ENCODE data around the gene PTH2R. TPM values are rescaled to one million over a fixed set of nuclear protein-coding genes. Genes with fewer than 3 reads are reported as not detected.

The PTH2R gene
- total and polyA plus RNA-seq, 2 donors (not counting 1 experiment from before 2014, with no cell fraction given) = not detected

DNA sequence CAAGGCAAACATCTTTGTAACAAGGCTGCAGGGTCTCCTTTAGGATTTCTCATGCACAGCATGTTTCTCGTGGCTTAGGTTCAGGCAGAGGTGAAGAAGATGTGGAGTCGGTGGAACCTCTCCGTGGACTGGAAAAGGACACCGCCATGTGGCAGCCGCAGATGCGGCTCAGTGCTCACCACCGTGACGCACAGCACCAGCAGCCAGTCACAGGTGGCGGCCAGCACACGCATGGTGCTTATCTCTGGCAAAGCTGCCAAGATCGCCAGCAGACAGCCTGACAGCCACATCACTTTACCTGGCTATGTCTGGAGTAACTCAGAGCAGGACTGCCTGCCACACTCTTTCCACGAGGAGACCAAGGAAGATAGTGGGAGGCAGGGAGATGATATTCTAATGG lies 86.6 kb downstream of the PTH2R start:
- DNase-seq (ENCODE audit: low read depth in 2 of 2) = no peak
- Histone ChIP-seq H3K36me3 (ENCODE audit: control insufficient read depth, insufficient read depth, low read length) (no peaks in the 10 kb centered on the region), H3K27me3 (ENCODE audit: control insufficient read depth, insufficient read depth, low read length) (no peaks in the 10 kb centered on the region), H3K79me2 (ENCODE audit: control insufficient read depth, insufficient read depth, low read length) (no peaks in the 10 kb centered on the region), H3K4me3 (replicated peaks in 1 of 4; ENCODE audit: control extremely low read depth in 1 of 4, insufficient read depth in 1 of 4, low read depth in 3 of 4, low read length in 4 of 4) (no peak overlapping the region), H4K20me1 (ENCODE audit: control insufficient read depth, extremely low read depth, insufficient read depth, low read length) (no peaks in the 10 kb centered on the region), H3K4me1 (ENCODE audit: control insufficient read depth, extremely low read depth, insufficient read depth, low read length) (no peaks in the 10 kb centered on the region), H3K4me2 (ENCODE audit: extremely low read depth, insufficient read depth, low read length) (no peak overlapping the region), H3K9me3 (ENCODE audit: control insufficient read depth, insufficient read depth, low read depth, low read length) (no peaks in the 10 kb centered on the region), H3K27ac (ENCODE audit: insufficient read depth, low read length) (no peak overlapping the region), H2AFZ (ENCODE audit: low read length) (no peak overlapping the region), H3K9ac (ENCODE audit: insufficient read depth, low read length) (no peak overlapping the region)
- no peak for TF ChIP-seq EZH2 (IDR thresholded peaks at IDR 0.05; ENCODE audit: low read length, missing control alignments)
- no peak for TF ChIP-seq CTCF (conservative IDR thresholded peaks at IDR 0.05 in 1 of 2, IDR thresholded peaks at IDR 0.05 in 1 of 2; ENCODE audit: low read depth in 1 of 2, low read length in 2 of 2)

GRCh38 chr2:208496129-208496528 lies 89.5 kb downstream of the PTH2R start:
- no peak overlapping the region for H2AFZ ChIP-seq (ENCODE audit: low read length)
- H3K36me3 ChIP-seq (ENCODE audit: control insufficient read depth, insufficient read depth, low read length) = no peaks in the 10 kb centered on the region
- no peaks in the 10 kb centered on the region for H4K20me1 ChIP-seq (ENCODE audit: control insufficient read depth, extremely low read depth, insufficient read depth, low read length)
- H3K4me1 ChIP-seq (ENCODE audit: control insufficient read depth, extremely low read depth, insufficient read depth, low read length) = no peaks in the 10 kb centered on the region
- TF ChIP-seq CTCF (conservative IDR thresholded peaks at IDR 0.05 in 1 of 2, IDR thresholded peaks at IDR 0.05 in 1 of 2; ENCODE audit: low read depth in 1 of 2, low read length in 2 of 2) (no peak), EZH2 (IDR thresholded peaks at IDR 0.05; ENCODE audit: low read length, missing control alignments) (no peak)
- H3K9me3 ChIP-seq (ENCODE audit: control insufficient read depth, insufficient read depth, low read depth, low read length) = no peaks in the 10 kb centered on the region
- H3K4me3 ChIP-seq (replicated peaks in 1 of 4; ENCODE audit: control extremely low read depth in 1 of 4, insufficient read depth in 1 of 4, low read depth in 3 of 4, low read length in 4 of 4) = no peak overlapping the region
- H3K27me3 ChIP-seq (ENCODE audit: control insufficient read depth, insufficient read depth, low read length) = no peaks in the 10 kb centered on the region
- no peak overlapping the region for H3K27ac ChIP-seq (ENCODE audit: insufficient read depth, low read length)
- H3K4me2 ChIP-seq (ENCODE audit: extremely low read depth, insufficient read depth, low read length) = no peak overlapping the region
- no peak for DNase-seq (ENCODE audit: low read depth in 2 of 2)
- H3K79me2 ChIP-seq (ENCODE audit: control insufficient read depth, insufficient read depth, low read length) = no peaks in the 10 kb centered on the region
- H3K9ac ChIP-seq (ENCODE audit: insufficient read depth, low read length) = no peak overlapping the region

GRCh38 chr2:208501206-208501605 lies 94.6 kb downstream of the PTH2R start:
- Histone ChIP-seq H3K27me3 (ENCODE audit: control insufficient read depth, insufficient read depth, low read length) (no peaks in the 10 kb centered on the region), H3K9me3 (ENCODE audit: control insufficient read depth, insufficient read depth, low read depth, low read length) (no peaks in the 10 kb centered on the region), H3K27ac (ENCODE audit: insufficient read depth, low read length) (no peak overlapping the region), H3K4me1 (ENCODE audit: control insufficient read depth, extremely low read depth, insufficient read depth, low read length) (no peaks in the 10 kb centered on the region), H4K20me1 (ENCODE audit: control insufficient read depth, extremely low read depth, insufficient read depth, low read length) (no peaks in the 10 kb centered on the region), H3K36me3 (ENCODE audit: control insufficient read depth, insufficient read depth, low read length) (no peaks in the 10 kb centered on the region), H3K4me2 (ENCODE audit: extremely low read depth, insufficient read depth, low read length) (no peak overlapping the region), H3K79me2 (ENCODE audit: control insufficient read depth, insufficient read depth, low read length) (no peaks in the 10 kb centered on the region), H3K4me3 (replicated peaks in 1 of 4; ENCODE audit: control extremely low read depth in 1 of 4, insufficient read depth in 1 of 4, low read depth in 3 of 4, low read length in 4 of 4) (no peak overlapping the region), H3K9ac (ENCODE audit: insufficient read depth, low read length) (no peak overlapping the region), H2AFZ (ENCODE audit: low read length) (no peak overlapping the region)
- TF ChIP-seq EZH2 (IDR thresholded peaks at IDR 0.05; ENCODE audit: low read length, missing control alignments) (no peak), CTCF (conservative IDR thresholded peaks at IDR 0.05 in 1 of 2, IDR thresholded peaks at IDR 0.05 in 1 of 2; ENCODE audit: low read depth in 1 of 2, low read length in 2 of 2) (no peak)
- DNase-seq (ENCODE audit: low read depth in 2 of 2) = no peak
